ENCODE measurements around the gene TMEM126B.
"Not testable (repeated sequence)": the region's sequence is repeated elsewhere in the genome, so short reads cannot be mapped to it uniquely, and the experiment has no call there.

The TMEM126B gene

DNA sequence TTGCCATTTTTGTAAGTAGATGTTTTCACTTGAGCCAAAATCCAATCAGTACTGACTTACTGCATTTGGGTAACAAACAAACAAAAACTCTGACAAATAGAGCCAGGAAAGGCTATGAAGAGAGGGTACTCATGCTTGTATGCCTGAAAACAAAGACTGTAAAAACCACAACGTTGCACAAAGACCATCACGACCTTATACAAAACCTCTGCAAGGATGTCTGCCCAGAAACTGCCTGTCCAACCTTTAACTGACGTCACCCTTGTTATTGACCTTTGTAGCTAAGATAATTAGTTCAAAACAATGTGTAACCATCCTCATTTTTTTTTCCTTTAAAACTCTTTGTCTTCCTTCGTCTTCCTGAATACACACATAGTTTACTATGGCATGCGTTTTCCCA is 37.3 kb downstream of the TMEM126B start:
- no peaks in the 10 kb centered on the region for H3K9me2 ChIP-seq (replicated peaks; ENCODE audit: low read depth, low read length)
- peak overlapping the region; percentile 90 for H3K4me3 ChIP-seq (ENCODE audit: low read length, poor library complexity, severe bottlenecking)
- peaks cover 42% of the 10 kb centered on the region for H3K79me2 ChIP-seq (ENCODE audit: insufficient read depth, low read length)
- H3K9ac ChIP-seq (ENCODE audit: low read depth, low read length, poor library complexity, severe bottlenecking) = peak overlapping the region; percentile 97
- peak overlapping the region; percentile 92 for H2AFZ ChIP-seq (ENCODE audit: low read length)
- H3K4me1 ChIP-seq (ENCODE audit: insufficient read depth, low read length, poor library complexity, severe bottlenecking) = peaks cover 21% of the 10 kb centered on the region
- H3K9me3 ChIP-seq (ENCODE audit: insufficient read depth, low read depth, low read length) = no peaks in the 10 kb centered on the region
- peaks cover 7% of the 10 kb centered on the region for H3K27me3 ChIP-seq (ENCODE audit: insufficient read depth, low read length, poor library complexity, severe bottlenecking)
- H4K20me1 ChIP-seq (ENCODE audit: insufficient read depth, low read length, poor library complexity, severe bottlenecking) = peaks cover 40% of the 10 kb centered on the region
- H3F3A ChIP-seq (ENCODE audit: low read depth) = no peaks in the 10 kb centered on the region
- no peak for TF ChIP-seq EZH2phosphoT487 (IDR thresholded peaks at IDR 0.05; ENCODE audit: borderline replicate concordance)
- TF ChIP-seq, protein P1, sequence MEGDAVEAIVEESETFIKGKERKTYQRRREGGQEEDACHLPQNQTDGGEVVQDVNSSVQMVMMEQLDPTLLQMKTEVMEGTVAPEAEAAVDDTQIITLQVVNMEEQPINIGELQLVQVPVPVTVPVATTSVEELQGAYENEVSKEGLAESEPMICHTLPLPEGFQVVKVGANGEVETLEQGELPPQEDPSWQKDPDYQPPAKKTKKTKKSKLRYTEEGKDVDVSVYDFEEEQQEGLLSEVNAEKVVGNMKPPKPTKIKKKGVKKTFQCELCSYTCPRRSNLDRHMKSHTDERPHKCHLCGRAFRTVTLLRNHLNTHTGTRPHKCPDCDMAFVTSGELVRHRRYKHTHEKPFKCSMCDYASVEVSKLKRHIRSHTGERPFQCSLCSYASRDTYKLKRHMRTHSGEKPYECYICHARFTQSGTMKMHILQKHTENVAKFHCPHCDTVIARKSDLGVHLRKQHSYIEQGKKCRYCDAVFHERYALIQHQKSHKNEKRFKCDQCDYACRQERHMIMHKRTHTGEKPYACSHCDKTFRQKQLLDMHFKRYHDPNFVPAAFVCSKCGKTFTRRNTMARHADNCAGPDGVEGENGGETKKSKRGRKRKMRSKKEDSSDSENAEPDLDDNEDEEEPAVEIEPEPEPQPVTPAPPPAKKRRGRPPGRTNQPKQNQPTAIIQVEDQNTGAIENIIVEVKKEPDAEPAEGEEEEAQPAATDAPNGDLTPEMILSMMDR (conservative IDR thresholded peaks at IDR 0.05; ENCODE audit: low read length) = no peak
- peak overlapping the region; percentile 95 for H3K4me2 ChIP-seq (ENCODE audit: low read depth, low read length, poor library complexity, severe bottlenecking)
- peaks cover 8% of the 10 kb centered on the region for H3K36me3 ChIP-seq (ENCODE audit: insufficient read depth, low read length)

DNA sequence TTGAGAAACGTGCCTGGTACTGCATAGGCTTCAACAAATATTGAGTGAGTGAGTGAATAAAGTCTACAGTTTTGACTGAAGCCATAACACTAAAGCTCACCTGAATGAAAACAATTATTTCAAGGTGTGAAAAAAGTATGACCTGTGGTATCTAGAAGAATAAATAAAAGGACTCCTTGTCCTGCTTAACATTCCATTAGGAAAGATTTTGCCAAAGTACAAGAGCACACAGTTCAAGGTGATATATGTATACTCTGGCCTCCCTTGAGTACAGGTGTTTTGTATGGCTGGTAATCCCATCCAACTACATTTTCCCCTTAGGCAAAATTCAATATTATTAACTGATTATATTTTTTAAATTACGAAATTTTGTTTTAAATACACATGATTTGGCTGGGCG is 38.3 kb downstream of the TMEM126B start:
- Histone ChIP-seq H3K9me3 (ENCODE audit: insufficient read depth, low read depth, low read length) (no peaks in the 10 kb centered on the region), H3K9ac (ENCODE audit: low read depth, low read length, poor library complexity, severe bottlenecking) (no peak overlapping the region), H3K4me3 (ENCODE audit: low read length, poor library complexity, severe bottlenecking) (no peak overlapping the region), H3F3A (ENCODE audit: low read depth) (no peaks in the 10 kb centered on the region), H3K27me3 (ENCODE audit: insufficient read depth, low read length, poor library complexity, severe bottlenecking) (peaks cover 10% of the 10 kb centered on the region), H3K9me2 (replicated peaks; ENCODE audit: low read depth, low read length) (no peaks in the 10 kb centered on the region), H3K36me3 (ENCODE audit: insufficient read depth, low read length) (no peaks in the 10 kb centered on the region; the same call in 1 of the 2 replicates), H3K4me2 (ENCODE audit: low read depth, low read length, poor library complexity, severe bottlenecking) (no peak overlapping the region), H3K4me1 (ENCODE audit: insufficient read depth, low read length, poor library complexity, severe bottlenecking) (peaks cover 12% of the 10 kb centered on the region), H3K79me2 (ENCODE audit: insufficient read depth, low read length) (peaks cover 33% of the 10 kb centered on the region), H4K20me1 (ENCODE audit: insufficient read depth, low read length, poor library complexity, severe bottlenecking) (peaks cover 31% of the 10 kb centered on the region), H2AFZ (ENCODE audit: low read length) (peak overlapping the region; percentile 92; the same call in 1 of the 2 replicates)
- no peak for TF ChIP-seq EZH2phosphoT487 (IDR thresholded peaks at IDR 0.05; ENCODE audit: borderline replicate concordance)
- TF ChIP-seq, protein P1 (conservative IDR thresholded peaks at IDR 0.05; ENCODE audit: low read length) = no peak

DNA sequence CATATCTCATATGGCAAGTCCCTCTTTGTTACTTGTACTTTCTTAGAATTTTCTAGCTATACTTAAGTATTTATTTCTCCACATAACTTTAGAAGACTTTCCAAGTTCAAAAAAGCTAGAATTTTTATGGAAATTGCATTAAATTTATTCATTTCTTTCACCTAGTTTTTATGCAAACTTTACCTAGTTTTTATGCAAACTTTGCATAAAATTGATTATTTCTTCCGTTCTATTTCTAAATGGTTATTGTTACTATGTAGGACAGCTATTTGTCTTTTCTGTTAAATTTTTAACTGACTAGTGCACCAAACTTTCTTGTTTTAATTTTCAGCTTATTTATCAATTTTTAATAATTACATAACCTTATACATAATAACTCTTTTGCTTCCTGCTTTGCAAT is 39.8 kb downstream of the TMEM126B start:
- H3K4me3 ChIP-seq (ENCODE audit: low read length, poor library complexity, severe bottlenecking) = no peak overlapping the region
- H3K9ac ChIP-seq (ENCODE audit: low read depth, low read length, poor library complexity, severe bottlenecking) = no peak overlapping the region
- peaks cover 6% of the 10 kb centered on the region for H3K4me1 ChIP-seq (ENCODE audit: insufficient read depth, low read length, poor library complexity, severe bottlenecking)
- no peaks in the 10 kb centered on the region for H3K9me2 ChIP-seq (replicated peaks; ENCODE audit: low read depth, low read length)
- TF ChIP-seq, protein P1 (conservative IDR thresholded peaks at IDR 0.05; ENCODE audit: low read length) = no peak
- no peak for TF ChIP-seq EZH2phosphoT487 (IDR thresholded peaks at IDR 0.05; ENCODE audit: borderline replicate concordance)
- no peaks in the 10 kb centered on the region for H3F3A ChIP-seq (ENCODE audit: low read depth)
- H3K36me3 ChIP-seq (ENCODE audit: insufficient read depth, low read length) = no peaks in the 10 kb centered on the region
- H3K9me3 ChIP-seq (ENCODE audit: insufficient read depth, low read depth, low read length) = no peaks in the 10 kb centered on the region
- peaks cover 16% of the 10 kb centered on the region for H4K20me1 ChIP-seq (ENCODE audit: insufficient read depth, low read length, poor library complexity, severe bottlenecking)
- H3K79me2 ChIP-seq (ENCODE audit: insufficient read depth, low read length) = peaks cover 18% of the 10 kb centered on the region
- H2AFZ ChIP-seq (ENCODE audit: low read length) = no peak overlapping the region
- H3K27me3 ChIP-seq (ENCODE audit: insufficient read depth, low read length, poor library complexity, severe bottlenecking) = peaks cover 21% of the 10 kb centered on the region
- no peak overlapping the region for H3K4me2 ChIP-seq (ENCODE audit: low read depth, low read length, poor library complexity, severe bottlenecking)

DNA sequence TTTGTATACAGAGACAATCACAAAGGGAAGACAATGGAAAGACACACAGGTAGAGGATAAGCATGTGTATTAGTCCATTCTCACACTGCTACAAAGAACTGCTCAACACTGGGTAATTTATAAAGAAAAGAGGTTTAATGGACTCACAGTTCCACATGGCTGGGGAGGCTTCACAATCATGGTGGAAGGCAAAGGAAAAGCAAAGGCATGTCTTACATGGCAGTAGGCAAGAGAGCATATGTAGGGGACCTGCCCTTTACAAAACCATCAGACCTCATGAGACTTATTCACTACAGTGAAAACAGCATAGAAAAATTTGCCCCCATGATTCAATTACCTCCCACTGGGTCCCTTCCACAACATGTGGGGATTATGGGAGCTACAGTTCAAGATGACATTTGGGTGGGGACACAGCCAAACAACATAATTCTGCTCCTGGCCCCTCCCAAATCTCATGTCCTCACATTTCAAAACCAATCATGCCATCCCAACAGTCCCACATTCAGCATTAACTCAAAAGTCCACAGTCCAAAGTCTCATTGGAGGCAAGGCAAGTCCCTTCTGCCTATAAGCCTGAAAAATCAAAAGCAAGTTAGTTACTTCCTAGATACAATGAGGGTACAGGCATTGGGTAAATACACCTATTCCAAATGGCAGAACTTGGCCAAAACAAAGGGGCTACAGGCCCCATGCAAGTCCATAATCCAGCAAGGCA is 42.7 kb downstream of the TMEM126B start:
- H3K36me3 ChIP-seq (ENCODE audit: insufficient read depth, low read length); H3K9me3 ChIP-seq (ENCODE audit: insufficient read depth, low read depth, low read length); H3K79me2 ChIP-seq (ENCODE audit: insufficient read depth, low read length): not testable (repeated sequence)

More for the DNA sequence above, 42.7 kb downstream of the TMEM126B start:
- H2AFZ ChIP-seq (ENCODE audit: low read length); H3F3A ChIP-seq (ENCODE audit: low read depth); H3K9ac ChIP-seq (ENCODE audit: low read depth, low read length, poor library complexity, severe bottlenecking); H3K9me2 ChIP-seq (replicated peaks; ENCODE audit: low read depth, low read length); H3K4me3 ChIP-seq (ENCODE audit: low read length, poor library complexity, severe bottlenecking); H3K4me1 ChIP-seq (ENCODE audit: insufficient read depth, low read length, poor library complexity, severe bottlenecking); H3K4me2 ChIP-seq (ENCODE audit: low read depth, low read length, poor library complexity, severe bottlenecking); H4K20me1 ChIP-seq (ENCODE audit: insufficient read depth, low read length, poor library complexity, severe bottlenecking): not testable (repeated sequence)
- H3K27me3 ChIP-seq (ENCODE audit: insufficient read depth, low read length, poor library complexity, severe bottlenecking) = peaks cover 25% of the 10 kb centered on the region
